ENCODE data around the gene PTPRA. TPM values are rescaled to one million over a fixed set of nuclear protein-coding genes. Genes with fewer than 3 reads are reported as not detected.

The PTPRA gene
- total RNA-seq, 2 experiments from 2014 or later, result 65.4 to 69.5 TPM

DNA sequence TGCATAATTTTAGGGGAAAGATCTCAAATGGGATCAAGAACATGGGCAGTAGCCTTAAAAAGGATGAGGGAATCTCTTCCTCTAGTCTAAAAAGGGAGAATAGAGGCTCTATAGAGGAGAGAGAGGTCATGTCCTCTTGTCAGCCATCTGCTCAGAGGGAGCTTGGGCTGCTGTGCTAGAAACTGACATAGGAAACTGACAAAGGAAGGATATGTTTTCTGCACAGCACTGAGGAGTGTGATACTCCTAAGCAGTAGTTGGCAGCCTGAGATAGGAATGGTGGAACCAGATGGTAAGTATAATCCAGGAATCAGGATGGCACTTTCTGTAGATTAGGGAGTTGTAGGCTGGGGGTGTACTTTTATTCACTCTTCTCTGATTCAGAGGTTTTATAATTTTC, 59.2 kb downstream of the PTPRA start:
- H3K4me3 ChIP-seq (ENCODE audit: low read length), result no peak overlapping the region
- H3K9me3 Mint-ChIP-seq, result no peaks in the 10 kb centered on the region
- TF ChIP-seq, protein P1, sequence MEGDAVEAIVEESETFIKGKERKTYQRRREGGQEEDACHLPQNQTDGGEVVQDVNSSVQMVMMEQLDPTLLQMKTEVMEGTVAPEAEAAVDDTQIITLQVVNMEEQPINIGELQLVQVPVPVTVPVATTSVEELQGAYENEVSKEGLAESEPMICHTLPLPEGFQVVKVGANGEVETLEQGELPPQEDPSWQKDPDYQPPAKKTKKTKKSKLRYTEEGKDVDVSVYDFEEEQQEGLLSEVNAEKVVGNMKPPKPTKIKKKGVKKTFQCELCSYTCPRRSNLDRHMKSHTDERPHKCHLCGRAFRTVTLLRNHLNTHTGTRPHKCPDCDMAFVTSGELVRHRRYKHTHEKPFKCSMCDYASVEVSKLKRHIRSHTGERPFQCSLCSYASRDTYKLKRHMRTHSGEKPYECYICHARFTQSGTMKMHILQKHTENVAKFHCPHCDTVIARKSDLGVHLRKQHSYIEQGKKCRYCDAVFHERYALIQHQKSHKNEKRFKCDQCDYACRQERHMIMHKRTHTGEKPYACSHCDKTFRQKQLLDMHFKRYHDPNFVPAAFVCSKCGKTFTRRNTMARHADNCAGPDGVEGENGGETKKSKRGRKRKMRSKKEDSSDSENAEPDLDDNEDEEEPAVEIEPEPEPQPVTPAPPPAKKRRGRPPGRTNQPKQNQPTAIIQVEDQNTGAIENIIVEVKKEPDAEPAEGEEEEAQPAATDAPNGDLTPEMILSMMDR (IDR thresholded peaks at IDR 0.05), result no peak
- H3K4me3 Mint-ChIP-seq, result no peak overlapping the region
- peaks cover 2% of the 10 kb centered on the region for H3K36me3 ChIP-seq (ENCODE audit: insufficient read depth, low read length)
- ChIA-PET POLR2A (no interaction called here), CTCF (no interaction called here)
- H3K36me3 Mint-ChIP-seq (ENCODE audit: low read depth), result peaks cover 6% of the 10 kb centered on the region
- intact Hi-C loops (cut with DNase I, micrococcal nuclease), result no loop called here
- DNase-seq (no peak), ATAC-seq (ENCODE audit: poor library complexity) (no peak)
- H3K9me3 ChIP-seq (ENCODE audit: control insufficient read depth in 1 of 2, insufficient read depth in 1 of 2, low read length in 2 of 2), result no peaks in the 10 kb centered on the region
- no peak overlapping the region for H3K27ac ChIP-seq (ENCODE audit: low read depth in 1 of 2, low read length in 2 of 2)
- no peaks in the 10 kb centered on the region for H3K27me3 ChIP-seq (ENCODE audit: control insufficient read depth in 1 of 2, insufficient read depth in 2 of 2, low read length in 2 of 2)
- peaks cover 8% of the 10 kb centered on the region for H3K4me1 Mint-ChIP-seq (ENCODE audit: low read depth)
- no peaks in the 10 kb centered on the region for H3K4me1 ChIP-seq (ENCODE audit: insufficient read depth, low read length)
- H3K27me3 Mint-ChIP-seq, result no peaks in the 10 kb centered on the region
- H3K27ac Mint-ChIP-seq, result no peak overlapping the region

DNA sequence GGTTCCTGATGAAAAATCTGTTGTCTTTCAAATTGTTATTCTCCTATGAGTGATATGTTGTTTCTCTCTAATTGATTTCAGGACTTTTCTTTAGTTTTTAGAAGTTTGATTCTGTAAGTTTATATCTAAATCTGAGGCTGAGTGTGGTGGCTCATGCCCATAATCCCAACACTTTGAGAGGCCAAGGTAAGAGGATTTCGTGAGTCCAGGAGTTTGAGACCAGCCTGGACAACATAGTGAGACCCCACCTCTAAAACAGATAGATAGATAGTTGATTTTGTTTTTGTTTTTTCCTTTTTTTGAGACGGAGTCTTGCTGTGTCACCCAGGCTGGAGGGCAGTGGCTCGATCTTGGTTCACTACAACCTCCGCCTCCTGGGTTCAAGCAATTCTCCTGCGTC, 64.6 kb downstream of the PTPRA start:
- ATAC-seq (ENCODE audit: poor library complexity) (no peak), DNase-seq (no peak)
- Histone ChIP-seq H3K27me3 (ENCODE audit: control insufficient read depth in 1 of 2, insufficient read depth in 2 of 2, low read length in 2 of 2) (no peaks in the 10 kb centered on the region), H3K9me3 (ENCODE audit: control insufficient read depth in 1 of 2, insufficient read depth in 1 of 2, low read length in 2 of 2) (no peaks in the 10 kb centered on the region), H3K36me3 (ENCODE audit: insufficient read depth, low read length) (no peaks in the 10 kb centered on the region), H3K4me1 (ENCODE audit: insufficient read depth, low read length) (no peaks in the 10 kb centered on the region), H3K27ac (ENCODE audit: low read depth in 1 of 2, low read length in 2 of 2) (no peak overlapping the region), H3K4me3 (ENCODE audit: low read length) (no peak overlapping the region)
- intact Hi-C loops (cut with DNase I, micrococcal nuclease), result no loop called here
- H3K27ac Mint-ChIP-seq, result no peak overlapping the region
- ChIA-PET POLR2A (no interaction called here), CTCF (no interaction called here)
- H3K4me1 Mint-ChIP-seq (ENCODE audit: low read depth), result peaks cover 43% of the 10 kb centered on the region
- TF ChIP-seq, protein P1 (IDR thresholded peaks at IDR 0.05), result no peak
- H3K36me3 Mint-ChIP-seq (ENCODE audit: low read depth), result peaks cover 30% of the 10 kb centered on the region
- H3K4me3 Mint-ChIP-seq, result no peak overlapping the region
- no peaks in the 10 kb centered on the region for H3K9me3 Mint-ChIP-seq
- H3K27me3 Mint-ChIP-seq, result no peaks in the 10 kb centered on the region

DNA sequence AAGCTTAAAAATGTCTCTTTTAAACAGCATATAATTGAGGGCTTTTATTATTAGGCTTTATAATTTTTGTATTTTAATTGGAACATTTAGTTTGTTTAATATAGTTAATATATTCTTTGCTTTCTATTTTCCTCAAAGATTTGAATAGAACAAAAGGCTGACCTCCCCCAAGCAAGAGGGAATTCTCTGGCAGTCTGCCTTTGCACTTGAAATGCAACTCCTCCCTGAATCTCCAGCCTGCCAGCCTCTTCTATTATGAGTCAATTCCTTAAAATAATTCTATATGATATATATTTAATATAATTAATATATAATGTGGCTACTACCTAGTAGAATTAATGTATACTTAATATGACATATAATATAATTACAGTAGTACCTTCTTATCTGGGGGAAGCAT, 69.2 kb downstream of the PTPRA start:
- ATAC-seq (ENCODE audit: poor library complexity), result no peak
- CTCF ChIA-PET, result no interaction called here

More for the DNA sequence above, 69.2 kb downstream of the PTPRA start:
- TF ChIP-seq, protein P1 (IDR thresholded peaks at IDR 0.05), result no peak
- H3K4me1 ChIP-seq (ENCODE audit: insufficient read depth, low read length), result no peaks in the 10 kb centered on the region
- H3K36me3 ChIP-seq (ENCODE audit: insufficient read depth, low read length), result no peaks in the 10 kb centered on the region
- no peaks in the 10 kb centered on the region for H3K9me3 ChIP-seq (ENCODE audit: control insufficient read depth in 1 of 2, insufficient read depth in 1 of 2, low read length in 2 of 2)
- H3K27me3 Mint-ChIP-seq, result no peaks in the 10 kb centered on the region
- H3K27ac Mint-ChIP-seq, result no peak overlapping the region
- H3K4me1 Mint-ChIP-seq (ENCODE audit: low read depth), result peaks cover 44% of the 10 kb centered on the region
- peaks cover 44% of the 10 kb centered on the region for H3K36me3 Mint-ChIP-seq (ENCODE audit: low read depth)
- no peak for DNase-seq
- POLR2A ChIA-PET, result no interaction called here
- no peaks in the 10 kb centered on the region for H3K9me3 Mint-ChIP-seq
- H3K4me3 ChIP-seq (ENCODE audit: low read length), result no peak overlapping the region
- intact Hi-C loops (cut with DNase I, micrococcal nuclease), result no loop called here
- no peak overlapping the region for H3K4me3 Mint-ChIP-seq
- no peaks in the 10 kb centered on the region for H3K27me3 ChIP-seq (ENCODE audit: control insufficient read depth in 1 of 2, insufficient read depth in 2 of 2, low read length in 2 of 2)
- H3K27ac ChIP-seq (ENCODE audit: low read depth in 1 of 2, low read length in 2 of 2), result no peak overlapping the region

Measured in CD4-positive, alpha-beta T cell (primary cell).